IPS DF 6.9 (cell line): ENCODE measurements around the gene DCUN1D2.
"Not testable (repeated sequence)": the region's sequence is repeated elsewhere in the genome, so short reads cannot be mapped to it uniquely, and the experiment has no call there.

Experiments used
- DNase-seq: peaks from one replicate; pipeline ENCODE4 v3.0.0-alpha.2; 2013; ENCODE audit warnings: low read depth, low spot score
- H3K27ac ChIP-seq: one replicate; pipeline ENCODE4 v1.5.1; 2013; ENCODE audit warnings: low read length, control low read depth
- H3K27me3 ChIP-seq: 2 replicates; pipeline ENCODE4 v1.6.1; 2013; ENCODE audit warnings: mild to moderate bottlenecking, low read length; ENCODE audit not compliant: control insufficient read depth, insufficient read depth
- H3K36me3 ChIP-seq: 2 replicates; pipeline ENCODE4 v1.6.1; 2013; ENCODE audit warnings: low read length; ENCODE audit not compliant: control insufficient read depth, insufficient read depth
- H3K4me1 ChIP-seq: 2 replicates; pipeline ENCODE4 v1.6.1; 2013; ENCODE audit warnings: low read length; ENCODE audit not compliant: control insufficient read depth, insufficient read depth
- H3K4me3 ChIP-seq: 2 replicates; pipeline ENCODE4 v1.5.1; 2013; ENCODE audit warnings: mild to moderate bottlenecking, low read length
- H3K9me3 ChIP-seq: 2 replicates; pipeline ENCODE4 v1.6.1; 2013; ENCODE audit warnings: low read length, inconsistent platforms; ENCODE audit not compliant: control insufficient read depth, insufficient read depth
- WGBS: extraction: QIAGEN DNeasy Blood & Tissue Kit; methylation state at CpG from one replicate; pipeline ENCODE4 v1.1.7; 2013; ENCODE audit warnings: mixed read lengths, missing lambda C conversion rate; ENCODE audit not compliant: insufficient read length, insufficient coverage; 5-methylcytosine and 5-hydroxymethylcytosine counted together

DCUN1D2 gene

GRCh38 chr13:113454936-113455335, 35.6 kb downstream of the DCUN1D2 start:
- no CpG with 5 or more reads among the region's 13 CpGs for WGBS
- no peaks in the 10 kb centered on the region for H3K9me3 ChIP-seq
- H3K4me3 ChIP-seq, result no peak overlapping the region
- peaks cover 22% of the 10 kb centered on the region for H3K36me3 ChIP-seq
- no peaks in the 10 kb centered on the region; the same call in 1 of the 2 replicates for H3K4me1 ChIP-seq
- H3K27me3 ChIP-seq, result no peaks in the 10 kb centered on the region
- DNase-seq, result no peak
- no peak overlapping the region for H3K27ac ChIP-seq

- no peaks in the 10 kb centered on the region for H3K9me3 ChIP-seq
- peaks cover 15% of the 10 kb centered on the region for H3K36me3 ChIP-seq
- no peak for DNase-seq
- WGBS, result no CpG with 5 or more reads among the region's 45 CpGs
- no peaks in the 10 kb centered on the region for H3K27me3 ChIP-seq
- no peaks in the 10 kb centered on the region; the same call in 1 of the 2 replicates for H3K4me1 ChIP-seq
- H3K4me3 ChIP-seq, result no peak within 1 kb of the TSS
- no peak within 1 kb of the TSS for H3K27ac ChIP-seq
Measured at GRCh38 chr13:113452942-113453901, 37.3 kb downstream of the DCUN1D2 start, which contains the start of gene ADPRHL1. Gene ADPRHL1 (minus strand): TSS chr13:113453488. CDS start chr13:113453437, 51 bp downstream.

- Histone ChIP-seq H3K27me3 (no peaks in the 10 kb centered on the region), H3K27ac (no peak overlapping the region), H3K4me1 (no peaks in the 10 kb centered on the region; the same call in 1 of the 2 replicates), H3K4me3 (no peak overlapping the region), H3K9me3 (no peaks in the 10 kb centered on the region), H3K36me3 (peaks cover 12% of the 10 kb centered on the region)
- no peak for DNase-seq
- no CpG with 5 or more reads among the region's 4 CpGs for WGBS
Measured at GRCh38 chr13:113452466-113452865, 38.0 kb downstream of the DCUN1D2 start.

GRCh38 chr13:113451951-113452421, 38.5 kb downstream of the DCUN1D2 start:
- no CpG with 5 or more reads among the region's 24 CpGs for WGBS
- no peak overlapping the region for H3K27ac ChIP-seq
- H3K36me3 ChIP-seq, result peaks cover 12% of the 10 kb centered on the region
- no peaks in the 10 kb centered on the region for H3K9me3 ChIP-seq
- no peaks in the 10 kb centered on the region for H3K27me3 ChIP-seq
- DNase-seq, result no peak
- no peak overlapping the region for H3K4me3 ChIP-seq
- H3K4me1 ChIP-seq, result no peaks in the 10 kb centered on the region; the same call in 1 of the 2 replicates

- H3K4me1 ChIP-seq, H3K9me3 ChIP-seq, H3K27me3 ChIP-seq, H3K36me3 ChIP-seq, DNase-seq, H3K27ac ChIP-seq, H3K4me3 ChIP-seq: not testable (repeated sequence)
- WGBS, result no CpG with 5 or more reads among the region's 19 CpGs
Measured at GRCh38 chr13:113450861-113451620, 39.5 kb downstream of the DCUN1D2 start.

- not testable (repeated sequence) for H3K27ac ChIP-seq
Measured at GRCh38 chr13:113450348-113450744, 40.2 kb downstream of the DCUN1D2 start.

GRCh38 chr13:113449693-113450347, 40.7 kb downstream of the DCUN1D2 start:
- no peaks in the 10 kb centered on the region for H3K4me1 ChIP-seq
- no peak overlapping the region for H3K27ac ChIP-seq
- H3K27me3 ChIP-seq, result no peaks in the 10 kb centered on the region
- no CpG with 5 or more reads among the region's 13 CpGs for WGBS
- no peak for DNase-seq
- no peak overlapping the region for H3K4me3 ChIP-seq
- H3K36me3 ChIP-seq, result peaks cover 2% of the 10 kb centered on the region; the same call in 1 of the 2 replicates
- no peaks in the 10 kb centered on the region for H3K9me3 ChIP-seq

More at GRCh38 chr13:113450348-113450744, 40.2 kb downstream of the DCUN1D2 start:
- H3K36me3 ChIP-seq, H3K9me3 ChIP-seq, H3K27me3 ChIP-seq, H3K4me1 ChIP-seq, H3K4me3 ChIP-seq, DNase-seq: not testable (repeated sequence)
- no CpG with 5 or more reads among the region's 9 CpGs for whole genome bisulfite sequencing

GRCh38 chr13:113448885-113449692, 41.4 kb downstream of the DCUN1D2 start:
- H3K4me1 ChIP-seq, result no peaks in the 10 kb centered on the region
- WGBS, result no CpG with 5 or more reads among the region's 29 CpGs
- H3K27me3 ChIP-seq, result no peaks in the 10 kb centered on the region
- H3K9me3 ChIP-seq, result no peaks in the 10 kb centered on the region
- H3K4me3 ChIP-seq, result no peak overlapping the region
- H3K27ac ChIP-seq, result no peak overlapping the region
- H3K36me3 ChIP-seq, result no peaks in the 10 kb centered on the region
- DNase-seq, result no peak

GRCh38 chr13:113448545-113448884, 42.0 kb downstream of the DCUN1D2 start:
- Histone ChIP-seq H3K36me3 (no peaks in the 10 kb centered on the region), H3K4me3 (no peak overlapping the region), H3K27ac (no peak overlapping the region), H3K27me3 (no peaks in the 10 kb centered on the region), H3K4me1 (no peaks in the 10 kb centered on the region), H3K9me3 (no peaks in the 10 kb centered on the region)
- WGBS, result no CpG with 5 or more reads among the region's 6 CpGs
- no peak for DNase-seq
